GM18507 (cell line): ENCODE data around the gene RASL12.
A peak's percentile ranks its signal among the peaks of the same experiment; 100 is the strongest.
"Not testable (repeated sequence)": the region's sequence is repeated elsewhere in the genome, so short reads cannot be mapped to it uniquely, and the experiment has no call there.

Experiments
- DNase-seq: peaks from one replicate; pipeline ENCODE4 v3.0.0; 2011; ENCODE audit warnings: low read depth; ENCODE audit not compliant: insufficient read length; ENCODE audit errors: extremely low spot score
- FAIRE-seq: peaks from 2 replicates; lab custom pipeline; 2011; peaks lifted over from hg19 to GRCh38; lab: Jason Lieb, UNC

Gene RASL12, protein sequence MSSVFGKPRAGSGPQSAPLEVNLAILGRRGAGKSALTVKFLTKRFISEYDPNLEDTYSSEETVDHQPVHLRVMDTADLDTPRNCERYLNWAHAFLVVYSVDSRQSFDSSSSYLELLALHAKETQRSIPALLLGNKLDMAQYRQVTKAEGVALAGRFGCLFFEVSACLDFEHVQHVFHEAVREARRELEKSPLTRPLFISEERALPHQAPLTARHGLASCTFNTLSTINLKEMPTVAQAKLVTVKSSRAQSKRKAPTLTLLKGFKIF

DNA sequence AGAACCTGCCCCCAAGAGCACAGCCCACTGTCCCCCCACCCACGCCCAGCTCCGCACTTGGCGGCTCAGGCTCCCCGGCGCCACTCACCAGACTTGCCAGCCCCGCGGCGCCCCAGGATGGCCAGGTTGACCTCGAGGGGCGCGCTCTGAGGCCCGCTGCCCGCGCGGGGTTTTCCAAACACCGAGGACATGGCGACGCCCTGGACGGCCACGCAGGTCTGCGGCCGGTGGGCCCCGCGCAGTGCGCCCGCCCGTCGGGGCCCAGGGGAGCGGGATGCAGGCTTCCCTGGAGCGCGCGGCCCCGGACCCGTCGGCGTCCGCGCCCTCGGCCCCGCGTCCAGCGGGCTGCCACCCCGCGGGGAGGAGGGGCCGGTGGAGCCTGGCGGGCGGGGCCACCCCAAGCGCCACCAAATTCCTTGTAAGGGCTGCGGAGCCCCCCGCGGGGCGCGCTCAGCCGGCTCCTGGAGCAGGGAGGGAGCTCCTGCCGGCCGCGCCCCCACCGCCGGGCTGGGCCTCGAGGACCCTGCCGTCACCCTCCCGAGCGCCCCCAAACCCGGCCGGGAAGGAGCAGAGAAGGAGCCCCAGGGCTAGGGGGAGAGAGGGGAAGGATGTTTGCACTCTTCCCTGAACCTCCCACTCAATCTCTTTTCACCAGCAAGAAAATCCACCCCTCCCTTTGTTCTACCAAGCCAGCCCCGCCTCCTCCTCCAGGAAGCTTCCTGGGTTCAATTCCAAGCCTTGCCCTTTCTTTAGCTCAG lies at the start of gene RASL12:
Gene RASL12, minus strand, starts transcription at position 347 of the 758 bp plus-strand sequence. Its CDS starts 156 bp downstream, at position 191.
- FAIRE-seq (no peak), DNase-seq (no peak)

DNA sequence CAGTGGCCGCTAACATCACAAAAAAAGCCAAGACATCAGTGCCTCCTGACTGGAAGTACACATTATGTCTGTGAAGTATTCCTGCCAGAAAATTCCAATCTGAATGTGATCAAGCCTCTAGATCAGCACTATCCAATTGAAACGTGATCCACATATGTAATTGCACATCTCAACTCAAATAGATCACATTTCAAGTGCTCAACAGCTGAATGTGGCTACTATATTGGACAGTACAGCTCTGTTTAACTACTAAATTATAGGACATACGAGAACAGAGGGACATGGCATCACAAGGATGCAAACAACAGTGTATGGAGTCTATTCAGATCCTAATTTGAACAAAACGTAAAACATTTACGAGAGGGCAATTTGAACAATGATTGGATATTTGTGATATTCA lies 47.8 kb upstream of the RASL12 start:
- FAIRE-seq (no peak), DNase-seq (no peak)

DNA sequence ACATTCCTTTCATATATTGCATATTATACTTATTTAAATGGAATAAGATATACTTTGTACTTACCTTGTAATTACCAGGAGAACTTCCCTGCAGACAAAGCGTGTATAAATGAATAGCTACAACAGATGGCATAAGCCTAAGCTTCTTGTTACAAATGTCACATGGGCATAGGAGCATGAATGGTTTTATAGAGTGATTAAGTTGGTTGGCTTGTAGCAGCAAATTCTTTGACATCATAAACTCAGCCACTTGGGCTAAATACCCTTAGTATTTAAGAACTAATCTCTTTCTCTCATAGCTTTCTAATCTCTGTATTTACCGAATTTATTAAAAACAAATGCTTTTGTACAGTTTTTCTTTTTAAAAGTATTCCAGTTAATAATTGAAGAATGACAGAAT lies 47.3 kb upstream of the RASL12 start, which contains the start of gene UBAP1L:
Gene UBAP1L, minus strand, starts transcription at position 115 of the 400 bp plus-strand sequence. CDS start 8,985 bp downstream, outside the sequence.
- DNase-seq (no peak), FAIRE-seq (no peak)

DNA sequence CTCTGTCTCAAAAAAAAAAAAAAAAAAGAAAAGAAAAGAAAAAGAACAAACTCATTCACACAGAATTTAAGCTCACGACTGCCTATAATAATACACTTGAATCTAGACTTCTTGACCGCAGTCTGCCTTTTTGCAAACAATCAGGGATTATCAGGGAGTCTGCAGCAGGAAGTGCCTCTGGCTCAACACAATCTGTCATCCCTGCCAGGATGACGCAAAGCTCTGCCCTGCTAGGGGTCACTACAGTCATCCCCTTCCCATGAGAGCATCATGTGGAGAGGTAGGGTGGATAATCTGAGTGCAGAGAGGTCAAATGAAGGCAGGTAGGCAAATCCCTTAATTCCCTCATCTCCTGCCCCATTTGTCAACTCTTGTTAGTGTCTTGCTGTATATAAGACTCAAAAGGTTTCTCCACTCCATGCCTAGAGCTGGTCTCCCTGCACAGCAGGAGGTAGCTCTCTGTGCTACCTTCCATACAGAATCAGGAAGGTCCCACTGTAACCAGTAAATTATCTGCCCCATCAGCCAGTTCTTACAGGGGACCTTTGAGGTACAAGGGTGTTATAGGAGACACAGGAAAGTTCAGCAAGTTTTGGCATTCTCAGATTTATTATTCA lies 43.0 kb upstream of the RASL12 start:
- DNase-seq (no peak), FAIRE-seq (no peak)

DNA sequence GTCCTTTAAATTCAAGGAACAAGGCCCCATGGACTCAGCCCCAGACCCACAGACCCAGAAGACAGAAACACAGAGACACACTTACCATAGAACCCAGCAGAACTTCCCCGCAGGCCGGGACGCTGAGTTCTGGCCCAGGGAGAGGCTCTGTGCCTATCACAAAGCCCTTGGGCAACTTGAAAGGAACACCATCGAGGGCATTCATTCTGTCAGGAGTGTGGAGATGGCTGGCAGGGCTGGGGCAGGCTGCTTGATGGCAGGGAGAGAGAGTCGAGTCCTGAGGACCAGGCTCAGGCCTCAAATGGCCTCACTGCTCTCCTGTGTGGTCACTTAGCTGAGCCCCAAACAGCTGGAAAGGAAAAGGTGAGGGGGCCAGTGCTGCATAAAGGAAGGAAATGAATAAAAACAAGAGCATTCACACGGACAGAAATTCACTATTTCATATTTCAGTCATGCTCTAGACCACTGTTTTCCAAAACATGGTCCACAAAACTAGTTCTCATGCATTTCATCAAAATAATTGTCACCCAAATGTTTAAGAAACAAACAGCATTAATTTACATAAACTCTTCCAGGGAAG lies 38.3 kb upstream of the RASL12 start:
- no peak for FAIRE-seq

DNA sequence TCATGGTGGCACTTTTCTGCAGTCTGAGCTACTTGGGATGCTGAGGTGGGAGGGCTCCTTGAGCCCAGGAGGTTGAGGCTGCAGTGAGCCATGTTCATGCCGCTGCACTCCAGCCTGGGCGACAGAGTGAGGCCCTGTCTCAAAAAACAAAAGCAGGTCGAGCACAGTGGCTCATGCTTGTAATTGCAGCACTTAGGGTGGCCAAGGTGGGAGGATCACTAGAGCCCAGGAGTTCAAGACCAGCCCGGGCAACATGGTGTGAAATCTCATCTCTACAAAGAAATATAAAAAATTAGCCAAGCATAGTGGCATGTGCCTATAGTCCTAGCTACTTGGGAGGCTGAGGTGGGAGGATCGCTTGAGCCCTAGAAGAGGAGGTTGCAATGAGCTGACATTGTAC lies 37.2 kb upstream of the RASL12 start:
- DNase-seq (no peak), FAIRE-seq (no peak)

More for the DNA sequence above, 38.3 kb upstream of the RASL12 start:
- DNase-seq, result no peak

DNA sequence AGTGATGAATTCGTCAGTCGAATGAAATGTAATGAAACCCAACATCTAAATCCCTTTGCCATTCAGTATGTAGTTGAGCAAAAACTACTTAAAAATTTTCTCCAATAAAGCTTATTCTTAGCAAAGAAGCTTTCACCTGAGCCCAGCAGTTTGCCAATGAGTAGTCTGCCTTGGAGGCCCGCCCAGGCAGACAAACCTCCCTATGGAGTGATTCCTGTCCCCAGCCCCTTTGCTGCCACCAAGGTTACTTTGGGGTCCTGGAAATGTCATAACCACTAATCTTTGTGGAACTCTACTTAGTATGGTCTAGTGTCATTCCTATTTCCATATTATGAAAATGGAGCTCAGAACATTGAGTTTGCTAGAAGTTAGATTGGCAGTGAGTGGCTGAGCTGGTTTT lies 35.1 kb upstream of the RASL12 start:
- DNase-seq (no peak), FAIRE-seq (no peak)

DNA sequence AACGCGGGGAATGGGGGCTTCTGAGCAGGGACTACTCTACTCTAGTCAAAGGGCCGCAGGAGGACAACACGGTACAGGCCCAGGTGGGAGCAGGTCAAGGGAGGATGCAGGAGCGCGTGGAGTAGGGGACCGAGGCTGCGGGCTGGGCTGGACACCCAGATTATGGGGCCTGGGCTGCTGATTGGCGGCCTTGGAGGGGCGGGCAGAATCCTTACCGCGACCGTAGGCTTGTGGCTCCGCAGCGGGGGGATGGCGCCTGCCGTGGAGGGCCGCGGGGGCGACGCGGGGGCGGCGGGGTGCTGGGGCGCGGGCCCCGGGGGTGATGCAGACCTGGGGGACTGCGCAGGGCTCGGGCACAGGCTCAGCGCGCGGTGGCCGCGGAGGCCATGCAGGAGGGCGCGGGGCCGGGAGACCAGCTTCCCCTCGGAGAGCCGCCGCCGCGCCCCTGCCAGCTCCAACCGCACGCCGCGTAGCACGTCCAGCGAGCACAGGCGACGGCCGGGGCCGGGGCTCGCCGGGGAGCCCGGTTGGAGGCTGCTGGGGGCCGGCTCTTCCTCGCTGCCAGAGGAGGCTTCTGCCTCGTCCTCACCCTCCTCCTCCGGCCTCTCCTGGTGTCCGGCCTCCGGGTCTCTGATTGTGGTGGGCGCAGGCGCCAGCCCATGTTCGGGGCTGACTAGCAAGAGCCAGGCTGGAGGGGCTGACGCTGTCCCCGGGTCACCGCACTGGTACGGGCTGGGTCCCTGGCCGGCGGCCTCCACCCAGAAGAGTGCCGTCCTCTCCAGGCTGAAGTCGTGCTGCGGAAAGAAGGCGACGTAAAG lies 34.3 kb upstream of the RASL12 start:
- no peak for FAIRE-seq

DNA sequence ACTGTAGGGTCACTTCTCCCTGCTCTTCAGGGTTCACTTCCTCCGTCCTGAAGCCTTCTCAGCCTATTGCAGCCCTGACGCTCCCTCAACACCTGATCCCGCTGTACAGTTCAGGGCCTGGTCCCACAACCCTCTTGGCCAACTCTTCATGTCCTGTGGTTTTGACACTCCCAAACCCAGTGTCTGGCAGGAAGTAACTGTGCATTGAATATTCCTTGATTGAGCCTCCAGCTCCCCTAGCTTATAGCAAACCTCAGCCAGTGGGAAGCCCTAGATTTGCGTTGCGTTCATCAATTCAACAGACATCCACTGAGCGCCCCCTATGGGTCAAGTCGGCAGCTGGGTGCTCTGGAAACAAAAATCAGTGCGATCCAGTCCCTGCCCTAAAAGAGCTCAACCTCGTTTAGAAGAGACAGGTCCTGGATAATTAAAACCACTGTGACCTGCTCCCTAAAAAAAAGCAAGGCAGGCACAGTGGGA lies 33.7 kb upstream of the RASL12 start:
- DNase-seq (peak; percentile 47), FAIRE-seq (peak; percentile 21)

More for the DNA sequence above, 34.3 kb upstream of the RASL12 start:
- DNase-seq, result no peak

DNA sequence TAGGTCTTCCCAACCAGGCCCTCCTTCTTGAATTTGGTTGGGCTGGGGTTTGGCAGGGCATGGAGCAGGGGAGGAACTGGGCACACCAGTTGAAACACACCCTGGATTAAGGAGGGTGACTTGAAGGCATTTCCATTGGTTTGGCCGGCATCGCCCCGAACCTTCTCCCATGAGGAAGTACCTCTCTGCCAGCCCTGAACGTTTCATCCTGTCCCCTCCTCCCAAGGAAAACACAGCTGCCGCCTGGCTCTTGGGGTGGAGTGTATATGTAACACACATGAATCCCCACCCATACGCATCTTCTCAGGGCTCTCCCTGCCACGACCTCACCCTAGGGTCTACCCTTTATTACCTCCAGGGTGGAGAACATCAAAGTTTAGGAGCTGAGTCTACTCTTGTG lies 32.7 kb upstream of the RASL12 start:
- no peak for DNase-seq
- no peak for FAIRE-seq

DNA sequence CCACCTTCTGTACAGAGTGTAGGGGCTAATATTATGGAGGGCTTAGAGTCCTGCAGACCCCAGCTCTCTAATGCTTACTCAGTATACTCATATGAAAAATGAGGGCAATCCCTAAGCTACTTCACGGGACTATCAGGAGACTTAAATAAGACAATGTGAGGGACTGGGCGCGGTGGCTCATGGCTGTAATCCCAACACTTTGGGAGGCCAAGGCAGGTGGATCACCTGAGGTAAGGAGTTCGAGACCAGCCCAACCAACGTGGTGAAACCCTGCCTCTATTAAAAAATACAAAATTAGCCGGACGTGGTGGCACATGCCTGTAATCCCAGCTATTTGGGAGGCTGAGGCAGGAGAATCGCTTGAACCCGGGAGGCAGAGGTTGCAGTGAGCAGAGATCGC lies 32.0 kb upstream of the RASL12 start:
- not testable (repeated sequence) for FAIRE-seq

DNA sequence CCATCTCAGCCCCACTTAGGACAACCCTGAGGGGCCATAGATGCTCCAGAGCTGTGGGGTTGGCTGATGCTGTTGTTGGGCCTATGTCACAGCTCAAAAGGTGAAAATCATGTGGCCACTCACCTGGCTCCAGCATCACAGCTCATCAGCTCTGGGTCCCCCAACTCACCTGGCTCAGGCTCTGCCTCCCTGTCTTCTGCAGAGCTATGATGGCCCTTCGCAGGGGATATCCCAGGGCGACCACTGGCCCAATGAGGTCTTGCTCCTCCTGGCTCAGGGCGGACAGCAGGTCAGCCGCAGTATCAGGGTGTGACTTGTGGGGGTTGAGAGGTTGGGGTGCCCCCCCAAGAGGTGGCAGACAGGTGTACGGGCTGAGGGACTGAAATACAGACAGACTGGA lies 31.5 kb upstream of the RASL12 start:
- FAIRE-seq (no peak), DNase-seq (no peak)

More for the DNA sequence above, 32.0 kb upstream of the RASL12 start:
- DNase-seq, result not testable (repeated sequence)

DNA sequence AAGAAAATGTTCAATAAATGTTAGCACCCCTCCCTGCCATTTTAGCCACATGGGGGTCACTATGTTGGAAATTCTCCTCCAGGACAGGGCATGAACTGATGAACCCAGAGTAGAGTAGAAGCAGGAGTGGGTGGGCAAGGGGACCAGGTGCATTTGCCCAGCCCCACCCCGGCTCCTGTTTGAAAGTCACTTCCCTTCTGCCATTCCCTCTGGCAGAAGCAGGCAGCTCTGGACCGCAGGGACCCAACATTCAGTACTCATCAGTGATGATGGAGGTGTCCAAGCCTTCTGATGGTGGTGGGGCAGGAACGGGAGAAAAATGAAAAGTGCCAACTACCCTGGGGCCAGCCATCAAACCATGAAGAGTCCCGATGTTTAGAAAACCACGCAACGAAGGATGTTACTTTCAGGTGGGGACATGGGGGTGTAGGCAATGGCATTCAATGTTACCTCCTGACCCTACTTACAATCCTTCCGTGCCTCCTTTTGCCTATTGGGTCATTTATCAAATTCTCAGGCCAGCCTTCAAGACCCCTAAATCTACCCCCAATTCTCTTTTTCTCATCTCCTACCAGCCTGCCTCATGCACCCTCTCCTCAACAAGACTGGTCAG lies 30.0 kb upstream of the RASL12 start:
- FAIRE-seq, result no peak
- no peak for DNase-seq

DNA sequence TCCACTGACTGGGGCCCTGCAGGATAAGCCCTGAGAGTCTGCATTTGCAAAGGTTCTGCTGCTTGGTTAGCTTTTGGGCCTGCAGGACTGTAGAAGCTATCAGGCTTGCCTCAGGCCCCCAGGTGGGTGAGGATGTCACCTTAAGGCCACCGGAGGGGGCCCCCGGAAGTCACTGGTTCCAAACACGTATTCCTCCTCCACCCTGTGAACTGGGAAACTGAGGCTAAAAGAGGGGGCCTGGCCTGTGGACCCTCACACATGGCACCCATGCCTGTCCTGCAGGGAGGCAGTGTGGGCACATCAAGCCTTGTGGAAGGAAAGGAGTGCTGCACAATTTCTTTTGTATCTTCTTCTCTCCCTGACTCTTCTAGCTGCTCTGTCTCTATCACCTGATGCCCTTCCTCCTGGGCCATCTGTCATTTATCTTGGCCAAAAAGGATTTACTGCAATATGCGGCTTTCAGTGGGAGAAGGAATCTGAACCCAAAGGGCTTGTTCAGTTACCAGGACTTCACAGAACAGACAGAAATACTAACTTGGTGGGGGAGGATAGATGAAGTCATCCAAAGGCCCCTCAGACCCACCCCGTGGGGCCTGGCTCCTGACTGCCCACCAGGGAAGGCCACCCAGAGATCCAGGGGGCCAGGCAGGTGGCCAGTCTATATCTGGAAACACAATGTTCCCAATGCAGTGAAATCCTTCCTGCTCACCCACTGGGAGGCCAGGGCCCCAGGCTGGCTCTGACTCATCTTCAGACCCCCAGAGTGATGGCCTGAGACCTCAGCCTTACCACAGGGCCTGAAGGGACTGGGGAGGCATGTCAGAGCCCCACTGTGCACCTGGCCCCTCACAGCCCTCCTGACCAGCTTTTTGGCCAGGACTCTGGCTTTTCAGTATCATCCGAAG lies 28.9 kb upstream of the RASL12 start:
- FAIRE-seq (no peak), DNase-seq (no peak)

DNA sequence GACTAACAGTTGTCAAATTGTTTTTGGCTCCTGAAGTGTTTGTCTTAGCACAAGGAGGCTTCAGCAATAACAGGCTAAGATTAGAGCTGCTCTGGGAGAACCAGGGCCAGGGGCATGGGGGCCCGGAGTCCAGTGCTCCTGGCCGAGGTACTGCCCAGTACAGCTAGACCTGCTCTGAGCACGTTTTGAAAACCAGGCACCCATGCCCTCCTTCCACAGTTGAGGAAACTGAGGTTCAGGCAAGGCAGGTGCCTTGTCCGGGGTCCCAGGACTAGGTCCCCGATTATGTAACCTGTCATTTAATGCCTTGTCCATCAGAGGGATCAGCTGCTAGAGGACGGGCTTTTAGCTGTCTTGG lies 27.9 kb upstream of the RASL12 start:
- FAIRE-seq (no peak), DNase-seq (no peak)

DNA sequence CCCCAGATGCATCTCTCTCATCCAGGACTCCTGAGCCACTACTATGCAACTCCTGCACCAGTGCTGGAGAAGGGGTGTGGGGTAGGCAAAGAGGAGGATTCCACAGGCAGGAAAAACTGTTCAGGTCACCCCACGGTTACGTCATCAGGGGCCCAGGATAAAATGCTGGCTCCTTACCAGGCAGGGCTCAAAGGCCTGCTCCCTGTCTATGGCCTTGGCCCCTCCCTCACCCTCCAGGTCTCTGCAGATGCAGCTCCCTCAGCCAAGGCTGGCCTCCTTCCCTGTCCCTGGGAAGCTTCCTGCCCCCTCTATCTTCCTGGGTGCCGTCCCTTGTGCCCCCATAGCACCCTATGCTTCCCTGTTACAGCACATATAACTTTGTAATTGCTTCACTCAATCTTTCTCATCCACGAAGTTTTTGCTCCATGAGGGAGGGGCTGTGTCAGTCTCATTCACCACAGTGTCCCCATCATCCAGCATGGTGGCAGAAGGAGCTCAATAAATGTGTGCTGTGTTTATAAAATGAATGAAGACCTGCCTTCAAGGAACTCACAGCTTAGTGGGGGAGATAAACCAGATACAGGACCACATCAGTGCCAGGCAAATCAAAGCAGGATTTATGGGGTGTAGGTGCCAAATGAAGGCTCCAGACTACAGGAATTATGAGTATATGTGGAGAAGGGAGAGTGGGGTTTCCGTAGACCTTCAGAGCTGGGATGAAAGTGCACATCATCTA lies 27.4 kb upstream of the RASL12 start:
- FAIRE-seq, result no peak
- no peak for DNase-seq

DNA sequence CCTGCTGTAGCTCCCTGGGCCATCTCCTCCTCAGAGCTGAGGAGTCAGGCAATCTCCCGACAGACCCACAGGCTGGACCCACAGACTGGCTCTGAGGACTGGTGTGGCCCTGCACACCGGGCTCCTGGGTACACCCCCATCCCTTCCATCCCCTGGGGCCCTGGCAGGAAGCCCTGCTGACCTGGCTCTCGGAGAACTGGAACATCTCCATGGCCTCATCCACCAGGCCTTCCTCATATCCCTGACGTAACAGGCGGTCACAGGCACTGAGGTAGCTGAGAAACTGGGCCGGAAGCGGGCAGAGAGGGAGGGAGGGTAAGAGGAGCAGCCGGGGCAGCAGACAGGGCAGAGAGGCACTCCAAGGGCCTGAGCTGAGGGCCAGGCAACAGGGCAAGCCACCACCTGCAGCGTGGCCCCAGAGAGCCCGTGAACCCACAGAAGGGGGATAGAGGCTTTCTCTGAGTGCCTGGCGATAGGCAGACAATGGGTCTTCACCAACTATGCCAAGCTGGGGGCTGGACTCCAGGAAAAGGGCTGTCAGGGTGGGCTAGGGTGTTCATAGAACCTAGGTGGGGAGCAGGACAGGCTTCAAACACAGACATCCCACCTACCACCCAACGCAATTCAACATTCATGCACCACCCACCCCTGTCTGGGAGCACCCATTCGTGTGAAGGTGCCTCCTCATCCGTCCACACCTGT lies 26.7 kb upstream of the RASL12 start:
- no peak for DNase-seq
- FAIRE-seq, result no peak
